NCI-H1436 (cell line): ENCODE data around the gene ATP2B2.
"Not testable (repeated sequence)": the region's sequence is repeated elsewhere in the genome, so short reads cannot be mapped to it uniquely, and the experiment has no call there.

Experiments
- DNase-seq: peaks from one replicate; lab custom pipeline; 2025; lab: John Stamatoyannopoulos, UW

Gene ATP2B2

DNA sequence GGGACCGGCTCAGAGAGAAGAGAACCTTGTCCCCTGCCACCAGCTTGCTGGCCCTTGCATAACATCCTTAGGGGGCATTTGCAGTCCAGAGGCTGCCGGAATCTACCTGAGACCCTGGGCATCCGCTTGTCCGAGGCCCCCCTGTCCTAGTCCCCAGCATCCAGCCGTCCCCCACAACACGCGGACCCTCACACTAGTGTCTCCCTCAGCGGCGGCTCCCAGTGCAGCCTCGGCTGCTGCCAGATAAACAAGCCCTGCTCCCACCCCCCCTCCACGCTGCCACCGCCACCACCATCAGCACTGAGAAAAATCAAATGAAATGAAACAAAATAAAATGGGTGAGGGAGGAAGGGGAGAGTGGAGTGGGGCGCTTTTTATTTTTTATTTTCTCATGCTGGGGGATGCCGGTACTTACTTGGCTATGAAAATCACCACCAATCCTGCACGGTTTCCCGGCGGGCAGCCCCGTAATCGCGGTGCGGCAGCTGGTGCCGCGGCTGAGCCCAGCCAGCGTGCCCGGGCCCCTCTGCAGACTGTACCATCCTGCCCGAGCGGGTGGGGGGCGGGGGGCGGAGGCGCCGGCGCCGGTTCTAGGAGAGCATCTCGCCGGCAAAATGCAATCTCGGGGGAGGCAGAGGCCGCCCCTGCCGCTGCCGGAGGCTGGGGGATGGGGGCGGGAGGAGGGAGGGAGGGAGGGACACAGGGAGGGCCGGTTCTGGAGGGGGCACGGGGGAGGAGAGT lies at the start of gene ATP2B2:
Gene ATP2B2 (minus strand): TSS at position 537 of the 741 bp plus-strand sequence. CDS start 56,043 bp downstream, outside the sequence.
- peak; percentile 15 for DNase-seq

- no peak for DNase-seq
These were observed 49.4 kb upstream of the ATP2B2 start for GRCh38 chr3:10554746-10555145.

- DNase-seq = no peak
These were observed 48.8 kb upstream of the ATP2B2 start for GRCh38 chr3:10554236-10554611.

- DNase-seq = no peak
These were observed 48.3 kb upstream of the ATP2B2 start for GRCh38 chr3:10553591-10554235.

GRCh38 chr3:10552631-10552943 lies 47.2 kb upstream of the ATP2B2 start:
- DNase-seq = no peak

- DNase-seq = no peak
These were observed 46.6 kb upstream of the ATP2B2 start for GRCh38 chr3:10551821-10552630.

GRCh38 chr3:10551139-10551538 lies 45.8 kb upstream of the ATP2B2 start:
- DNase-seq = no peak

DNA sequence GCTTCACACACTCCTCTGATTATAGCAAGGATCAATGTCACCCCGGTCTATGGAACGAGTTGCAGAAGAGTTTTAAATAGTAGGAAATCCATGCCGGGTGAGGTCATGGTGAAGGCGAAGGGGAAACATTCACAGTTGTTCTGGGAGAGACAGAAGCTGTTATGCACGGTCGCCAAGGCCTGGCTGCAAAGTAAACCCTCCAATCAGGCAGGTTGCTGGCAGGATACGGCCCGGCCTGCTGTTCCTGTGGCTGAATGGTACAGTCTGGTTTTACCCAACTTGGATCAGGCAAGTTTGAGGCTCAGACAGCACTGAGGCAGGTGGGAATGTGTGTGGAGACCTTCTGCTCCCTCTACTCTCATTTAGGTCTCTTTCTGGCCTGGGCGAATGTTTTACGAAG lies 45.3 kb upstream of the ATP2B2 start:
- DNase-seq = no peak

GRCh38 chr3:10549617-10550230 lies 44.3 kb upstream of the ATP2B2 start:
- no peak for DNase-seq

- DNase-seq = no peak
These were observed 43.6 kb upstream of the ATP2B2 start for GRCh38 chr3:10548992-10549391.

DNA sequence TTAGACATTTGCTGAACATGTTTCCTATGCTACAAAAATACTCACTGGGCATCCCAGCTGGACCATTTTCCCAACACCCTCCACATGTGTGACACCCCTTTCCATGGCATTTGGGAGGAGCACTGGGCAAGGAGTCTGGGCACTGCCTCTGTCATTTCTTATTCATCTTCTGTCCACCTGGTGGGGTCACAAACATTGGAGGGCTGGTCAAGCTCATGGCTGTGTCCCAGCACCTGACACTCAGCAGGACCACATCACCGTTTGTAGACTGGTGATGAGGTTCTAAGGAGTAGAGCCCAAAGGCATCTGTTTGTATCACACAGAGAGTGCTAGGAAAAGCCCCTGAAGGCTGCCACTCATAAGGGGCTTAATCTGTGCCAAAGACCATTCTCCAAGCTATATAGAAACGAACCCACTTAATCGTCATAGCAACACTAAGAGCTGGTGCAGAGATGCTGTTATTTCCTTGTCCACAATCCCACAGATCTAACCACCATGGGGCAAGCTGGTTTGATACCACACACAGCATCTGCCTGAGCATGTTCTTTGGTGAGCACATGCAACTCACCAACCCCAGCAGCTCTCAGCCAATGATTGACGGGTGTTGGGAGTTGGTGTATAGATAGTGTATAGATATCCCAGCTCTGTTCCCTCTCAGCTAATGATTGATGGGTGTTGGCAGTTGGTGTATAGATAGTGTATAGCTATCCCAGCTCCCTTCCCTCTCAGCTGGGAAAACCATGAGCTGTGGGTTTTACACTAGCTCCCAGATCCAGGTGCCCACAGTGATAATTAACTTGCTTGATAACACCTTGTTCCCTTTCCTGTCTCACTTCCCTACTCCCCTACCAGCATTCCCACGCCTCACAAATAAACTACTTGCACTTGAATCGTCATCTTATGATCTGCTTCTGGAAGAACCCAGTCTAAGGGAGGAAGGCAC lies 42.7 kb upstream of the ATP2B2 start:
- DNase-seq = no peak

DNA sequence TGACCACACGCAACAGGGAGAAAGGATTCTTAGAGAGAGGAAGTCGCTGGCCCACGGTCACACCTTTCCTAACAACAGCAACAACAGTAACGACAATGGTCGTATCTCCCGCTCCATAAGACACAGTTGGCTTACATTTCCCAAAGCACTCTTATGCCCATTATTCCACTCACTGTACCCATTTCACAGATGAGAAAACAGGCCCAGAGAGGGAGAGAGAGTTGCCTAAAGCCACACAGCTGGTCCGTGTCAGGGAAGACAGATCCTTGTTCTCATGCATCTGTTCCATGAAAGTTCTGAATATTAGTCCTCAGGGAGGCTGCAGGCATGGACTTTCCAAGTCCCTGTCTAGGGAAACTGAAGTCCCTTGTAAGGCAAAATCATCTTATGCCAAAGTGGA lies 42.0 kb upstream of the ATP2B2 start:
- DNase-seq = no peak

DNA sequence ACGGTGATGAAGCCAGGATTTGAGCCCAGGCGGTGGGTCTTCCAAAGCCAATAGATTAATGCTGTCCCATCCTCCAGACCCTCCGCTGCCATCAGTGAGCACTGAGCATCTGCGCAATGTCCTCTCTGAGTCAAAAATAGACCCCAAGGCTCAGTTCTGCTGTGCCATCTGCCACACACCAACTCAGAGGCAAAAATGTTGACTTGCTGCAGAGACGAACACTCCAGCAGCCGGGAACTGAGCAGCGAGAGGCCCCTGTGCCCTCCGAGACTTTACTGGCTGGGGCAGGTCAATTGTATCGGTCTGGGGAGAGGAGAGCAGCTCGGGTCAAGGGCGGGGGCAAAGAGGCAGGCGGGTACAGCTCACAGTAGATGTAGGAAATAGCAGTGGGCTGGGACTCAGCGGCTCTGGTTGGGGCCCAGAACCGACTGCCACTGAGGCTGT lies 41.5 kb upstream of the ATP2B2 start:
- DNase-seq = no peak

- DNase-seq = no peak
These were observed 40.8 kb upstream of the ATP2B2 start for GRCh38 chr3:10546181-10546624.

- no peak for DNase-seq
These were observed 37.1 kb upstream of the ATP2B2 start for GRCh38 chr3:10542518-10542917.

DNA sequence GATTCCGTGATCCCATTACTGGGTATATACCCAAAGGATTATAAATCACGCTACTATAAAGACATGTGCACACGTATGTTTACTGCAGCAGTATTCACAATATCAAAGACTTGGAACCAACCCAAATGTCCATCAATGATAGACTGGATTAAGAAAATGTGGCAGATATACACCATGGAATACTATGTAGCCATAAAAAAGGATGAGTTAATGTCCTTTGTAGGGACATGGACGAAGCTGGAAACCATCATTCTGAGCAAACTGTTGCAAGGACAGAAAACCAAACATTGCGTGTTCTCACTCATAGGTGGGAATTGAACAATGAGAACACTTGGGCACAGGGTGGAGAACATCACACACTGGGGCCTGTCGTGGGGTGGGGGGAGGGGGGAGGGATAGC lies 35.0 kb upstream of the ATP2B2 start:
- not testable (repeated sequence) for DNase-seq

DNA sequence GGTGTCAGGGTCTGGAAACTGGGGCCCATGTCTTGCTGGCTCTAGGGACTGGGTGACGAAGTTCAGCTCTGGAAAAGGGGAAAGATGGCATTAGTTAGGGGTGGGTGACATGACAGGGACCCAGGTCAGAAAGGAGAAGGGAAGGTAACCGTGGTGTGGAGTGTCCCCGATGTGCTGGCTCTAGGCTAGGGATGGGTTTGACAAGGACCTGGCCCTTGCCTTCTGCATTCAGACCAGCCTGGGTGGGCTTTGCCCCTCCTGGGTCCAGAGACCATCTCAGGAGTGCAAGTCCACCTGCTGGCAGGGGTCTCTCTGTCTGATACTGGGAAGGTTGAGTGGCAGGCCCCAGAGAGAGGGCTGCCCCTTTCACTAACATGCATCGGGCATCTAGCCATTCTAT lies 28.7 kb upstream of the ATP2B2 start:
- no peak for DNase-seq

DNA sequence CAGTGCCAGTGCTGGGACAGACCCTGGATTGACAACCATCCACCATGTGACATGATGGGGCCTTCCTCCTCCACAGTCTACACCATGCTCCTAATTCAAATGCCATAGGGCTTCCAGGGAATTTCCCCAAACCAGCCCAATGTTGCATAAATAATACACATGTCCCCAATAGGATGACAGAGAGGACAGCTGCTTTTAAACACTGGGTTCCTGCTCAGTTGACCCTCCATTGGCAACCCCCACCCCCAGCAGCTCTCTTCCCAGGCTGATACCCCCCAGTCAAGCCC lies 28.3 kb upstream of the ATP2B2 start:
- no peak for DNase-seq

DNA sequence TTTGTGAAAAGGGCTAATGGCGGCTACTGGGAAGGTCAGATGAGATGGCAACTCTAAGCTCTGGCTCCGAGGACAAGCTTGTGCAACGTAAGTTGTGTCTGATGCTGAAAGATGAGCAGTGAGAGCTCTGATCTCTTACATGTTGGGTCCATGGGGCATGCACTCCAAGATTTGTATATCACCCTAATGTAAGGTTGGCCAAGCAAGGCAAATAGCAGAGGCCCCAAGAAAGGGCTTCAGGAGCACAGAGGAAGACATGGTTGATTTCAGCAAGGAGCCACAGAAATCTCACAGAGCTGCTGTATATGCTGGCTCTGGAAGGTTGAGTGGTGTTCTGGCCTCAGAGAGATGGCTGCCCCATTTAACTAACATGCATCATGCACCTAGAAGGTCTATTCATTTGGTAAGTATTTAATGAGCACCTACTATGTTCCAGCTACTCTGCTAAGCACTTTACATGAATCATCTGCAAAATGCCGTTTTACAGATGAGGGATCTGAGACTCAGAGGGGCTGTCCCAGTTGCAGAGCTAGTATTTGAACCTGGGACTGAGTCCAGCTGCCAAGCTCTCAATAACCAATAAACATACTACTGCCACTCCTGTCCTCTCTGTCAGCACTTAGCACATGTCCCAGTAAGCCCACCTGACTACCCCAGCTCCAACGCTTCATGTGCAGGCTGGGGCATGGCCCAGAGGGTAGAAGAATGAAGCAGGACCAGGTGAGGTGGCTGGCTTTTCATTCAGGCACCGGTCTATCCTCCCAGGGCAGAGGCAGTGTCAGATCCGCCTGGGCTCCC lies 27.8 kb upstream of the ATP2B2 start:
- DNase-seq = no peak

- DNase-seq = no peak
These were observed 25.6 kb upstream of the ATP2B2 start for GRCh38 chr3:10531031-10531430.

GRCh38 chr3:10530241-10530640 lies 24.9 kb upstream of the ATP2B2 start:
- no peak for DNase-seq
